Mucosa of stomach (tissue), 1 donor: ENCODE results near the gene TGFBR1.

ENCODE experiments used
- H3K27me3 ChIP-seq: one replicate; pipeline ENCODE4 v1.7.0; 2013; ENCODE audit warnings: mild to moderate bottlenecking, low read length; ENCODE audit not compliant: control insufficient read depth, insufficient read depth
- H3K36me3 ChIP-seq: one replicate; pipeline ENCODE4 v1.7.0; 2013; ENCODE audit warnings: low read length; ENCODE audit not compliant: control insufficient read depth, insufficient read depth
- H3K4me1 ChIP-seq: one replicate; pipeline ENCODE4 v1.7.0; 2013; ENCODE audit warnings: mild to moderate bottlenecking, low read length; ENCODE audit not compliant: control insufficient read depth, insufficient read depth
- H3K4me3 ChIP-seq: one replicate; pipeline ENCODE4 v1.7.0; 2013; ENCODE audit warnings: low read length
- H3K9ac ChIP-seq: one replicate; pipeline ENCODE4 v1.7.0; 2013; ENCODE audit warnings: mild to moderate bottlenecking, low read length, moderate library complexity
- H3K9me3 ChIP-seq: one replicate; pipeline ENCODE4 v1.7.0; 2013; ENCODE audit warnings: mild to moderate bottlenecking, low read length, moderate library complexity; ENCODE audit not compliant: control insufficient read depth
- donor health status: Pancreatic carcinoma.

TGFBR1 gene

DNA sequence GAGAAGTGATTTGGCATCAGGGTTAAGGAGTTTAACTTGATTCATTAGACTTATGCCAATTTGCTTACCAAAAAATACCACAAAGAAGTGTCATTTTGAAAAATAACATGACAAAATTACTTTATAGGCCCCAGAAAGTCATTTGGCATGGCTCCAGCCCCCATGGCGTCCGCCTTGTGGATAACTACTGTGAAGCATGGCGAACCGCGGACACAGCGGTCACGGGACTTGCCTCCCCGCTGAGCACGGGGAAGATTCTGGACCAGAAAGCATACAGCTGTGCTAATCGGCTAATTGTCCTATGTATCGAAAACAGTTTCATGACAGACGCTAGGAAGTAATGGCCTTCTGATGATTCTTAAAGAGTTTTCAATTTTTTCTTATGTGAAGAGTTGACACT, 35.4 kb upstream of the TGFBR1 start:
- Histone ChIP-seq H3K9me3 (no peaks in the 10 kb centered on the region), H3K4me1 (no peaks in the 10 kb centered on the region), H3K27me3 (no peaks in the 10 kb centered on the region), H3K9ac (no peak overlapping the region), H3K36me3 (no peaks in the 10 kb centered on the region), H3K4me3 (no peak overlapping the region)

DNA sequence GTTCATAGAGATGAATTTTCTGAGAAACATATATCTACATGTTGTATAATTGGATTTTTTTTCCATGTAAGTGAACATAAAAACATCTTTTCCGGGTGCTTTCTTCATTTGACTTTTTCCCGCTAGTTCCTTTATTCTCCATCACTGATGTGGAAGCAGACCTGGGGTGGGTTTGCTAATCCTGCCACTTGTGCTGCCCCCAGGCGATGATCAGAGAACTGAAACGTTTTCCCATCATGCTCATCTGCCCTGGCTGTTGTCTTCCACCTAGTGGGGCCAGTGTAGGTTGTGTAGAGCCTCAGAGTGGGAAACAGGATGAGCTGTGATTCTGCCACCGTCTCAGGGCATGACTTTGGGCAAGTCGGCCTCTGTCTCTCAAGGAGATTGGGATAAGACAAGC, 34.2 kb upstream of the TGFBR1 start:
- no peak overlapping the region for H3K4me3 ChIP-seq
- H3K9me3 ChIP-seq: no peaks in the 10 kb centered on the region
- H3K9ac ChIP-seq: no peak overlapping the region
- no peaks in the 10 kb centered on the region for H3K27me3 ChIP-seq
- H3K36me3 ChIP-seq: no peaks in the 10 kb centered on the region
- no peaks in the 10 kb centered on the region for H3K4me1 ChIP-seq

DNA sequence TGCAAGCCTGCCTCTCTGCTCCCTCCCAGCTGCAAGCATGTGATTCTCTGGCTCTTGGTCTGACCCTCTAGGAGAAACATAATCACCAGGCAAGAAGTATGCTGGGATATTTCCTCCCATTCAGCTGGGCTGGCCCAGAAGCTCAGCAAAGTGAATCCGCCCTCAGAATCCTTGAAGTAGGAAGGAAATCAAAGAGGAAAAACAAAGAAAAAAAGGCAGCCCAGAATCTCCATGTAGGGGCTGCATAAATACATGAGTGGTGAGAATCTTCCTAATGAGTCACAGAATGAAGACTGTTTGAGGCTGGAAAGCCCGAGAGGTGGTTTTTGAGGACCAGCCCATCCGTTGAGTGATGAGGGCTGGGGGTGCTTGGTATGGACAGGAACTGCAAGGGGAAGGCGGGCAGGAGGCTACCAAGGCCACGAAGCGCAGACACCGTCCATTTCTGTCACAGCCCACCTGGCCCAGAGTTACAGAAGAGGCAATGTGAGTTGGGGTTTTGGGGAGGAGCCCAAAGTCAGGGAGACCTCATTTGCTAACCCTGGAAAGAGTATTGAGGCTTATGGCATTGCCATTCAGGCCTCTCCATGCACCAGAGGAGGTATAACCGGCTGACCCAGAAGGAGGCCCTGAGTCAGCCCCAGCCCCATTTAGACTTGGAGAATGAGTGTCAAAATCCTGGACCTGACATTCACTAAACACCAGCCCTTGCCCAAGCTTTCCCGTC, 33.4 kb upstream of the TGFBR1 start:
- Histone ChIP-seq H3K4me1 (no peaks in the 10 kb centered on the region), H3K9ac (no peak overlapping the region), H3K4me3 (no peak overlapping the region), H3K36me3 (no peaks in the 10 kb centered on the region), H3K9me3 (no peaks in the 10 kb centered on the region), H3K27me3 (no peaks in the 10 kb centered on the region)

DNA sequence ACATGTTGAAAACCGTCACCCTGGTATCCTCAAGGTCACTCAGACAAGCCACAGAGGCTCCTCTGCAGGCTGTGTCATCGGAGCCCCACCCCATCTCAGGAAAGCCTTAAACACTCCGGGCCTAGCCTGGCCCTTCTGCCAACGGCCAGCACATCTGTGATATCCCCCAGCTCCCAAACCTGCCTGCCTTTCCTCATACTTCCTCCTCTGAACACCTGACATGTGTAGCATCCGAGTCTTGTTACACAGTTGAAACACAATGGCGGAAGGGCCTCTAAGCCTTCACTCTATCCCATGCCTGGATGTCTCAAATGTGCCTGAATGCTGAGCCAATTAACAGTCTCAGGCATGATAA, 32.9 kb upstream of the TGFBR1 start:
- Histone ChIP-seq H3K4me1 (no peaks in the 10 kb centered on the region), H3K36me3 (no peaks in the 10 kb centered on the region), H3K4me3 (no peak overlapping the region), H3K27me3 (no peaks in the 10 kb centered on the region), H3K9ac (no peak overlapping the region), H3K9me3 (no peaks in the 10 kb centered on the region)

DNA sequence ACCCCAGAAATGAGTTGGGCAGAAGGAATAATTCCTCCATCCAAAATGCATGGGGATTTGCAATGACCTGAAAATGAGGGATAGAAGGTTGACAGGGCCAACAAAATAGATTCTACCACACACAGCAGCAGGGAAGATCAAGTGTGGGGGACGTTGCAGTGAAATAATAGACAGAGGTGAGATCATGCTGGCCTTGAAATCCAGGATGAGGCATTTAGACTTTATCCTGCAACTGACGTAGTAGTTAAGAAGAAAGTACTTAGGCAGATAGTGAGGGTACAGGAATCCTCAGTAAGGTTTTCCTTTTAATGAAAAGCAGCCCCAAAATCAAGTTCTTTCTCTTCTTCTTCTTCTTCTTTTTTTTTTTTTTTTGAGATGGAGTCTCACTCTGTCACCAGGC, 31.6 kb upstream of the TGFBR1 start:
- Histone ChIP-seq H3K36me3 (no peaks in the 10 kb centered on the region), H3K27me3 (no peaks in the 10 kb centered on the region), H3K4me3 (no peak overlapping the region), H3K9ac (no peak overlapping the region), H3K4me1 (no peaks in the 10 kb centered on the region), H3K9me3 (no peaks in the 10 kb centered on the region)

DNA sequence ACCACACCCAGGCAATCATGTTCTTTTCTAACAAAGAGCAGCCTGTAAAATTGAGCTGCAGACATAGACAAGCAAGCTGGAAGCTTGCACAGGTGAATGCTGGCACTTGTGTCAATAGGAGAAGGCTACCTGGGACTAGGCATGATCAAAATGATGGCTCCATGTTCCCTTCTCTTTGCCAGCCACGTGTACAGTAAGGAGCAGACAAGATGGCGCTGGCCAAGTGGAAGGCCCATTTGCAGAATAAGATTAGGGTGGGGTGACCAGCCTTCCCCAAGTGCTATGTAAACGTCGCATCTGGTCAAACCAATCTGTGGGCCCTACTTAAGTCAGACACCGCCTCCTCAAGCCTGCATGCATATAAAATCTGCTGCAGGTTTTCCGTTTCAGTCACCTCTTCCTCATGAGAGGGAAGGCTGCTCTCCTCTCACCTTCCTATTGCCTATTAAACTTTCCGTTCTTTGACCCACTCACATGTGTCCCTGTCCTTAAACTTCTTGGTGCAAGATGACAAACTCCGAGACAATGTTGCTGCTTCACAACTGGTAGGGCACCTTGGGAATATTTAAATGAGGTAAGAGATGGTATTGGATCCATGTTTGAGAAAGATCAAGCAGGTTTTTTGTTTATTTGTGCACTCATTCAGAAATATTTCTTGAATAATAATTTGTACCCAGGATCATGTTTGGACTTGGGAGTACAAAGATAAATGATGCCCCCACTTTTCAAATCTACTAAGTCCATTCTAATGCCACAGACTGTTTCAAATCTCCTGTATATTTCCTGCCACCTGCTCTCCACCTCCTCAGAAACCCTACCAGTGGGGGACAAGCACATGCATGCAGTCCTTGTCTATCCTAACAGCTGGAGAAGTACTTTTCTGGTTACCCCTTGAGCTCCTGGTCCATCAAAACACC, 30.7 kb upstream of the TGFBR1 start:
- no peaks in the 10 kb centered on the region for H3K9me3 ChIP-seq

DNA sequence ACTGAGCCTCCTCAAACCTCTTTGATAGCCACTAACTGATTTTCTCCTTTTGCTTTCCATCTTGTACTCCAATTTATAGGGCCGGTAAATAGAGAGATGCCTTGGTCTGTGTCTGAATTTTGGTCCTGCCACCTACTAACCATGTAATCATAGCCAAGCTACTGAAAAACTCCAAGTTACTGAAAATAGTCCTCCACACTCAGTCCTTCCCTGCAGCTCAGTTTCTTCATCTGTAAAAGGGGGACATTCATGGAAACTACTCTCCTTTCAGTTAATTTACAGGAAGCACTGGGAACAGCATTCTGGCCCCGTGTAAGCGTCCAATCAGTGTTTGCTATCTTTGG, 30.0 kb upstream of the TGFBR1 start:
- no peak overlapping the region for H3K4me3 ChIP-seq
- no peaks in the 10 kb centered on the region for H3K9me3 ChIP-seq
- no peaks in the 10 kb centered on the region for H3K36me3 ChIP-seq
- no peak overlapping the region for H3K9ac ChIP-seq
- H3K27me3 ChIP-seq: no peaks in the 10 kb centered on the region
- H3K4me1 ChIP-seq: no peaks in the 10 kb centered on the region

More for the DNA sequence above, 30.7 kb upstream of the TGFBR1 start:
- Histone ChIP-seq H3K27me3 (no peaks in the 10 kb centered on the region), H3K36me3 (no peaks in the 10 kb centered on the region), H3K9ac (no peak overlapping the region), H3K4me3 (no peak overlapping the region), H3K4me1 (no peaks in the 10 kb centered on the region)

DNA sequence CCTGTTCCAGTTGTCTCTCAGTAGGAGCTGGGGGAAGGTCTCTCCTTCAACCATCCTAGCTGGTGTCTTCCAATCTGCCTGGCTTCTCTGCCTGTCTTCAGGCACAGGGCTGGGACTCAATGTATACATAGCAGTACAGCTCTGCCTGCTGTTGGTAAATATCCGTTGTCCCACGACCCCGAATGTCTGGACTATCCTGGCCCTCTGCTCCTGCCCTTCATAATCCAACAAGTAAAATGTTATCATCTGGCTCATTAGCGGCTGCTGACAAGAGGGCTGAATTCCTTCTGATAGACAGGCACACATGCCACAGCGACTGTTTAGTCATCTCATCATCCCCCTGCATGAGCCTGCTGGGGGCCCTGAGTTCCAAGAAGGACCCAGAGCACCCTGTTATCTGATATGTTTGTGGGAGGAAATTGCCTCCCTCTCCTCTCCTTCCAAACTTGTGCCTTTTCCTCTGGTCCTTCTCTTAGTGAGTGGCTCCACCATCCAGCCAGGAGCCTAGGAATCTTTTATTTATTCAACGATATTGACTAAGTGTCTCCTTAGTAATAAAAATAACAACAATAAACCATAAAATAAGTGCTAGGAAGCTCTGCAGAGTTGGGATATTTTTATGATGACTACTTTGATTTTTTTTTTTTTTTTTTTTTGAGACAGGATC, 29.5 kb upstream of the TGFBR1 start:
- Histone ChIP-seq H3K36me3 (no peaks in the 10 kb centered on the region), H3K27me3 (no peaks in the 10 kb centered on the region), H3K9ac (no peak overlapping the region), H3K4me1 (no peaks in the 10 kb centered on the region), H3K9me3 (no peaks in the 10 kb centered on the region), H3K4me3 (no peak overlapping the region)

DNA sequence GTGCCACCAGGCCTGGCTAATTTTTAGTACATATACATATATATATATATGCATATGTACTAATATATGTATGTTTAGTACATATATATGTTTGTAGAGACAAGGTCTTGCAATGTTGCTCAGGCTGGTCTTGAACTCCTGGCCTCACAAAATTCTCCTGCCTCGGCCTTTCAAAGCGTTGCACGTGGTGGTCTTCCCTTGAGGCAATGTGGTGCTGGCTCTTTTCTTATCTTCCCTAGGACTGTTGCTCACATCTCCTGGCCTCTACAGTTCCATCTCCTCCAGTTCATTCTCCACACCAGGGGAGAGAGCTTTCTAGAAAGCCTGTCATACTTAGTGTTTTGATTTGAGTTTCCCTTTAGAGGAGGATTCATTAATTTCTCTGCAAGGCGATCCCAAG, 28.9 kb upstream of the TGFBR1 start:
- Histone ChIP-seq H3K4me3 (no peak overlapping the region), H3K4me1 (no peaks in the 10 kb centered on the region), H3K9me3 (no peaks in the 10 kb centered on the region), H3K27me3 (no peaks in the 10 kb centered on the region), H3K36me3 (no peaks in the 10 kb centered on the region), H3K9ac (no peak overlapping the region)

DNA sequence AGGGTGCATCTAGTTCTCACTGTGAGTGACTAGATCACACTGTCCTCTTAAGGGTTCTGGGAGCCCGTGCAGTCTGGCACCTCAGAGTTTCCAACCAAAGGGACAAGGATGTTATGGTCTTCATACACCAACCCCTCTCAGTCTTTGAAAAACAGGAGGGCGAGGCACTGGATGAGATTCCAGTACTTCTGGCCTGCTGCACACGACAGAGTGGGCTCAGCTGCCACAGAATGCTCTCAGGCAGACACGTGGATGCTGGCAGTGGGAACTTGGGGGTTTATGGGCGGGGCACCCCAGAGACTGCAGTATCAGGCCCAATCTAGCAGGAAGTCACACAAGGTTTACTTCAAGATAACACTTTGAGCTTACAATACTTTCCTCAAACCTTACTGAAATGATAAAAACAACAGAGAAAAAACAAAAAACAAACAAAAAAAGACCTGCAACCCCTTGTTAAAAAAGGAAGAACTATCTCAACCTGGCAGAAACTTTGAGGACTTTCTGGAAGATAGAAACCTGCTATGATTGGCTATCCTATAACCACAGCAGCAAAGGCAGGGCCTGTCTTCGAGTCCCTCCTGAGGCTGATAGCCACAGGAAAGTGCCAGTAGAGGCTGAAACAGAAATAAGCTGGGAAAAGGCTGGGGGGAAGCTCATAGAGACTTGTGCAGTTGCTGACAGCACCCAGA, 28.3 kb upstream of the TGFBR1 start:
- Histone ChIP-seq H3K9ac (no peak overlapping the region), H3K36me3 (no peaks in the 10 kb centered on the region), H3K9me3 (no peaks in the 10 kb centered on the region)

DNA sequence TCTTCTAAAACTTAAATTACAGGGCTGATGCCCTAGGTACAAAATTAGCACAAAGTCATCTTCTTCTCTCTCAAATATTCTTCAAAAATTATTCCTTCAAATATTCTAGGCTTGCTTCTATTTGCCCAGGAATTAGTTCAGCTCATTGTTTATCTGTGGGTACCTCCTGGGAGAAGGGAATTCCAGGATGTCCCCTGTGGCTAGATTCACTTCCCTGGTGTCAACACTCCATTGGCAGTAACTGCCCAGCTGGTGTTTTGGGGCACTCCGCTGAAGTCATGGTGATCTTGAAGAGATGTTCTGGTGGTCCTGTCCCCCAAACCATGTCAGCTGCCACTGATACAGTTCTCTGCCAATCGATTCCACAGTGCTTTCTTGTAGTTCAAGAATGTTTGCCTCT, 26.2 kb upstream of the TGFBR1 start:
- no peak overlapping the region for H3K4me3 ChIP-seq
- no peaks in the 10 kb centered on the region for H3K27me3 ChIP-seq
- no peak overlapping the region for H3K9ac ChIP-seq
- H3K9me3 ChIP-seq: no peaks in the 10 kb centered on the region
- H3K36me3 ChIP-seq: no peaks in the 10 kb centered on the region
- no peaks in the 10 kb centered on the region for H3K4me1 ChIP-seq

More for the DNA sequence above, 28.3 kb upstream of the TGFBR1 start:
- no peaks in the 10 kb centered on the region for H3K27me3 ChIP-seq
- H3K4me1 ChIP-seq: no peaks in the 10 kb centered on the region
- H3K4me3 ChIP-seq: no peak overlapping the region

DNA sequence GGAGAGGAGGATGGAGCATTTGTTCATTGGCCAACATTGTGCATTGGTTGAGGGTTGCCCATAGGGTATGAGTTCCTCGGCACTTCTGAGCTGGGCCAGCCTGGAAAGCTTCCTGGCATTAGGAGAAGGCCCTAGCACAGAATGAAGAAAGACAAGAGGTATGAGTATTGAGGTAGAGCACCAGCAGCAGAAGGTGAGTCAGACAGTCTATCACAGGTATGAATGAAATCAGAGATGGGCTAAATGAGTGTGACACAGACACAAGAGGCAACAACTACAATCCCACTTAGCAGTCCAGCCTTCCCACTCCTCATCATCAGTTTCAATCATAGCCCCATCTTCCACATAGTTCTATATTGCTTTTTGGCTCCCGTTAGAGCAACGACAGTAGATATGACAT, 25.4 kb upstream of the TGFBR1 start:
- no peaks in the 10 kb centered on the region for H3K4me1 ChIP-seq
- no peak overlapping the region for H3K4me3 ChIP-seq
- no peak overlapping the region for H3K9ac ChIP-seq
- no peaks in the 10 kb centered on the region for H3K36me3 ChIP-seq
- H3K27me3 ChIP-seq: no peaks in the 10 kb centered on the region
- no peaks in the 10 kb centered on the region for H3K9me3 ChIP-seq
